Mammary epithelial cell (primary cell): ENCODE measurements around the gene ATP8B3.

Source experiments
- CTCF ChIP-seq, 2 donors: IDR thresholded peaks in 1 of 2; conservative IDR thresholded peaks in 1 of 2; 2 replicates each; pipeline ENCODE4 v1.5.1; 2011 to 2012; ENCODE audit warnings: inconsistent platforms in 2 of 2, low read length in 2 of 2, mild to moderate bottlenecking in 2 of 2, control low read depth in 1 of 2, low read depth in 1 of 2; ENCODE audit not compliant: insufficient read depth in 1 of 2; ENCODE audit errors: extremely low read depth in 1 of 2
- EZH2 ChIP-seq: IDR thresholded peaks from 2 replicates; pipeline ENCODE4 v1.6.1; 2012; ENCODE audit warnings: low read length, inconsistent platforms, borderline replicate concordance

- TF ChIP-seq CTCF (conservative IDR thresholded peaks at IDR 0.05 in 1 of 2, IDR thresholded peaks at IDR 0.05 in 1 of 2; ENCODE audit: extremely low read depth in 1 of 2, insufficient read depth in 1 of 2, low read depth in 1 of 2, low read length in 2 of 2): no peak
- no peak for TF ChIP-seq EZH2
Observed at GRCh38 chr19:1822210-1822609, 10.1 kb upstream of the ATP8B3 start.
